OCI-LY1 (cell line): ENCODE measurements around the gene HRAS.

Source experiments
- CTCF ChIP-seq: fragments of 200-600 bp; sonication (generic), shearing (Covaris generic); IDR thresholded peaks from 2 replicates; pipeline ENCODE4 v1.5.1; 2017; ENCODE audit warnings: mild to moderate bottlenecking, antibody characterized with exemption, low read length, moderate library complexity, mixed read lengths
- EZH2 ChIP-seq: fragments of 200-600 bp; sonication (generic), shearing (Covaris generic); IDR thresholded peaks from 2 replicates; pipeline ENCODE4 v1.8.0; 2017; ENCODE audit warnings: borderline replicate concordance, mixed run types, mild to moderate bottlenecking, antibody characterized with exemption, low read length, moderate library complexity, mixed read lengths

GRCh38 chr11:575313-575995 is 40.1 kb upstream of the HRAS start:
- TF ChIP-seq CTCF (no peak), EZH2 (no peak)
